Measurements from ENCODE around the gene ZFAND5.

ZFAND5 gene, protein sequence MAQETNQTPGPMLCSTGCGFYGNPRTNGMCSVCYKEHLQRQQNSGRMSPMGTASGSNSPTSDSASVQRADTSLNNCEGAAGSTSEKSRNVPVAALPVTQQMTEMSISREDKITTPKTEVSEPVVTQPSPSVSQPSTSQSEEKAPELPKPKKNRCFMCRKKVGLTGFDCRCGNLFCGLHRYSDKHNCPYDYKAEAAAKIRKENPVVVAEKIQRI

DNA sequence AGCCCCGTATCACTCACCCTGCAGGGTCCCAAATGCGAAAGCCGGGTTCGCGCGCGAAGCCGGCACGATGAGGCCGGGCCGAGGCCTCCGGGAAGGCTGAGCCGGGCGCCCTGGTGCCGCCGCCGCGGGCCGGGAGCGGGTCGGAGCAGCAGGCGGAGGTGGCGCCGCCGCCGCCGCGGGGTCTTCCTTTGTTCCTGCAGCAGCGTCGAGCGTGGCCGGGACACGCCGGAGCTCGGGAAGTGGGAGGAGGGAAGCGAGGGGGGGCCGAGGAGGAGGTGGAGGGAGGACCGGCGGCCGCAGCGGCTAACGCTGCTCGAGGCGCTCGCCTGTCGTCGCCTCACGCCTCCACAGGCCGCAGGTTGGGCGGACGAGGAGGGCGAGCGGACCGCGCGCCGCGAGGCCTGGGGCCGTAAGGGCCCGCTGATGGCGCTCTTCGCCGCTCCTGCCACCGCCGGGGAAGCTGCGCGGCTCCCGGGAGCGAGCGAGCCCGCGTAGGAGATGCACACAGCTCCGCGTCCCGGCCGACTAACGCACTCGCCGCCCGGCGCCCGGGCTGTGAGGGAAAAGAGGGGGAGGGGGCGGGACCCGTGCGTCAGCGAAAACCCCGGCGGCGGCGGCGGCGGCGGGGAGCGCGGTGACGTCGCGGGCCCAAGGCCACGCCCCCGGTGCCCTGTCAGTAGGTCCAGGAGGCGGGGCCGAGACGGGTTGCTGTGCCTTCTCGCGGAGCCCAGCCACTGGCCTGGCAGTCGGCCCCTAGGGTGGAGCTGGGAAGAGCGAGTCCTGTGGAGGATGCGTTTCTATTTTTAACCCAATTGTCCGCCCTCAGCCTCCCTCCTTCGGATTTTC, at the start of gene ZFAND5:
ZFAND5 (minus strand) TSS at position 530 of the 846 bp plus-strand sequence. CDS start 4,430 bp downstream, outside the sequence.
- peak; percentile 92 for DNase-seq (ENCODE audit: low read depth)

DNA sequence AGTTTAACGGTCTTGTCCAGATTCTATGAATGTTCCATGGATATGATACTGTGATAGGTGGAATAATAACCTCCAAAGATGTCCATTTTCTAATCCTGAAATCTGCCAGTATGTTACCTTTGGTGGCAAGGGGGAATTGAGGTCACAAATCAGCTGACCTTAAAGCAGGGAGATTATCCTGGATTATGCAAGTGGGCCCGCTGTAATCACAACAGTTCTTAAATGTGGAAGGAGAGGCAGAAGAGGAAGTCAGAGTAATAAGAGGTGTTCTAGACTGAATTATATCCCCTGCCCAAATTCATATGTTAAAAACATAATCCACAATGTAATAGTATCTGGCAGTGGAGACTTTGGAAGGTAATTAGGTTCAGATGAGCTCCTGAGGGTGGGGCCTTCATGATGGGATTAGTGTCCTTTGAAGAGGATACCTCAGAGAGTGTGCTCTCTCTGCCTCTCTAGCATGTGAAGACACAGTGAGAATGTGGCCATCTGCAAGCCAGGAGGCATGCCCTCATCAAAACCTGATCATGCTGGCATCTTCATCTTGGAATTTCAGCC, 47.6 kb upstream of the ZFAND5 start:
- DNase-seq (ENCODE audit: low read depth), result no peak

DNA sequence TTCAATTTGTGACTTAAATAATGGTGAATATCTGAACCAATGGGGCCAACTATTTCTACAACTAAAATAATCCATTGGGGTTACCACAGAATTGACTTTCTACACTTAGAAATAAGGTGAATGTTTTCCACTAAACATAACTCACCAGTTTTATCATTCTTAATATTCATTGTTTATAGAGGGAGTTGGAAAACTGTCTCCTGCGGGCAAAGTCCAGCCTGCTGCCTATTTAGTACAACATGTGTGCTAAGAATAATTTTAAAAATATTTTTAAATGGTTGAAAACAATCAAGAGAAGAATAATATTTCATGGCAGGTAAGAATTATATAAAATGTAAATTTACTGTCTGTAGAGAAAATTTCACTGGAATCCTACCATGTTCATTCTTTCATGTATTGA, 45.2 kb upstream of the ZFAND5 start:
- no peak for DNase-seq (ENCODE audit: low read depth)

DNA sequence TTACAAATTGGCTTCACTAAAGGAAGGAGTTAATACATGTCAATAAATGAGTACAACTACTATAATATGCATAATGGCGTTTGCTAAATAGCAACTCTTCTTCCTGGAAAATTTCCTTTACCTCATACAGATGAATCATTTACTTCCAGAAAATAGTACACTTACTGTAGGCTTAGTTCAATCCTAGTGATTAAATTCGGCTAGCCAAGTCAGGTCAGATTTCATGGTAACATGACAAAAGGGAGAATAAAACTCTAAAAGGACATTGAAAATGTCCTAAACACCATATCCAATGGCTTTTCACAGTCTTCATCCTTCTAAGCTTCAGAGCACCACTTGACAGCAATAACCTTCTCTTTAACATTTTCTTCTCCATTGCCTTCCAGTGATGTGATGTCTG, 42.1 kb upstream of the ZFAND5 start:
- DNase-seq (ENCODE audit: low read depth), result no peak

DNA sequence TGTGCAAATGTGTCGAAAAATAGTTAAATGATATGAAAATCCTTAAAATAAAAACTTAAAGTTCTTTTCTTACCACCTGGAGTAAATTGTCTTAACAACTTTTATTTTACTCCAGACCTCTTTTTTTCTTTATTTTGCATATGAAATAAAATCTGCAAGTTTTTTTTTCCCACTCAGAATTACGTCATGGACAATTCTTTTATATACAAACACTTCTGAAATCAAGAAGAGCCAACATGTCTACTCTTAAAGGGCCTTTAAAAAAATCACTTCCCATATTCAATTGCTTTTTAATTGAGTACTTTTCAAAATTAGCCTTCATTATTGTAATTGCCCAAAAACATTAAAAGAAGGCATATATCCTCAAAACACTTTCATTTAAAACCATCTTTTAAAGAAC, 37.7 kb upstream of the ZFAND5 start:
- no peak for DNase-seq (ENCODE audit: low read depth)

DNA sequence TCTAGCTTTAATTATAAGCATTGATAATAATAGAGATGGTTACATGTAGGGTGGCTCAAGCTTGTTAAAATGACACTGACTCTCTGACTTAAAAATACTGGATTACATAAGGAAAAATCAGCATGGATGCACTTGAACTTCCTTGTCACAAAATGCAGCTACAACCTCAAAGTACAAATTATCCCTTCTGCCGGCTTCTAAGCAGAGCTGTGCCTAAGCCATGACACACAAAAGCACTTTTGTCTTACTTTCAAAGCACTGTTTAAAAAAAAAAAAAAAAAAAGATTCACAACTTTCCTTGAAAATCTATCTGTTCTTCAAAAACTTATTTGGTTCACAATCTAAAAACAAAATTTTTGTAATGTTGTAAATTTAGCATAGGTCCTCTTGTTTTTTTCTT, 36.4 kb upstream of the ZFAND5 start:
- no peak for DNase-seq (ENCODE audit: low read depth)

DNA sequence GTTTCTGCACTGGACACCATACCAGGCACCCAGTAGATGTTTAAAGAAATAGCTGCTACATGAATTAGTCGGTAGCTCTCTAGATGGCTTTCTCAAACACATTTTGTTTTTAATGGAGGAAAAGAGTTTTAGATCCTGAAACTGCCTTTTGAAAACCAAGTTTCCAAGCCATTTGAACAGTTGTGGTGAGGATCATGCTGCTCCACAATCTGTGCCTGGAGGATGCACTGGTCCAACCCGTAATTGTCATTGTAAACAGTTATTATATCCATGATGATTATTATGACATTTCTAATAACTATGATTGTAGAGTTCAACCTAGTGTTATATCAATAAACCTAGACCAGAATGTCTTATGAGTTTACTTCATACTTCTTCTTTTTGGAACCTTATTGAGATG, 35.9 kb upstream of the ZFAND5 start:
- DNase-seq (ENCODE audit: low read depth), result no peak

DNA sequence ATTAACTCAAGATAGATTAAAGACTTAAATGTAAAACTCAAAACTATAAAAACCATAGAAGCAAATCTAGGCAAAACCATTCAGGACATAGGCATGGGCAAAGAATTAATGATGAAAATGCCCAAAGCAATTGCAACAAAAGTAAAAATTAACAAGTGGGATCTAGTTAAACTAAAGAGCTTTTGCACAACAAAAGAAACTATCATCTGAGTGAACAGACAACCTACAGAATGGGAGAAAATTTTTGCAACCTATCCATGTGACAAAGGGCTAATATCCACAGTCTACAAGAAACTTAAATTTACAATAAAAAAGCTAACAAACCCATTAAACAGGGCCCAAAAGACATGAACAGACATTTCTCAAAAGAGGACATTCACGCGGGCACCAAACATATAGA, 34.4 kb upstream of the ZFAND5 start:
- no peak for DNase-seq (ENCODE audit: low read depth)

DNA sequence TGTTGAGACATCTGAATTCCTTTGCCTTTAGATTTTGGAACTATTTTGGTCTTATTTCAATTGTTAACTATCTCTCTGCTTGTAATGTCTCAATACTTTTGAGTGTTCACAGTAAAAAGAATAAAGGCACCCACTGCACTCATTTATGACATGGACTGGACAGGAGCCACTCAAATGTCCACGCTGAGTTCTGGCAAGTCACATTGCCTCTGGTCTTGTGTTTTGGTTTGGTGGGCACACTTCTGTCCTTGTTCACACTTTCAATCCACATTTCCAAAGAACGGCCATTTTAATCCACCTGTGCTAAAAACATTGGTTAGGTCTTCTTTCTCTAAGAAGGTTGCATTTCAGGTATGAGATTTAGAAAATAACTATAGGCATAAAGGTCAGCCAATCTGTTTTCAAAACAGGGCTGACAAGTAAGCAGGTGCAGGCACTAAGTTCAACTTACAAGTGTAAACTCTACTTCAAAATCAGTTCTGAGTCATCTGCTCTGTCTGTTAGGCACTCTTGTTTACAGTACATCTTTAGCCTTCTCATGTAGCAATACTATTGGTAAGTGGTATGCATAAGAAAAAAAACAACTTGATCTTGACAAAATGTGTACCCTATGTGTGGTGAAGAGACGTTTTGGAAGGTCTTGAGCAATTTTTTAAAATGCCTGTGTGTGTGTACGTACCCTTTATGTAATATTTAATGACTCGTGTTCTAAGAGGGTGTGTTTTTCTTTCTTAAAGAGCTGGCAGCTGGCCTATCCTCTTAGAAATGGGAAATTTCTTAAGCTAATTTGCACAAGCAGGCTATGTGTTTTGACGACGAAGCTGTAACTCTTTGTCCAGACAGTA, 31.5 kb upstream of the ZFAND5 start:
- DNase-seq (ENCODE audit: low read depth), result no peak

DNA sequence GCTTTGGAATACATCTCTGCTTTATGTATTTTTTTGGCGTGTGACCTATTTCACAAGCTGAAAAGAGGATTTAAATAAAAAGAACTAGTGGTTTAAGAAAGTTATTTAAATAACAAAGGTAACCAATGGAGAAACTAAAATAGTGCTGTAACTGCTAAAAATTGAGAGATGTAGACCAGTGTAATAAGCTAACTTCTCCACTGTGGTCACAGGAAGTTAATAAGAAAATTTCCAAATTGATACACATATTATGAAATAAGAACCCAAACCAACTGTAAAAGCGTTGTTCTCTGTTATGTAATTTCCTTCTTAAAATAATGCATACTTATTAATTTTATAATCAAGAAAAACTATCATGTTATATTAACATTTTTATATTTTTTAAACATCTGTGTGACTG, 29.1 kb upstream of the ZFAND5 start:
- no peak for DNase-seq (ENCODE audit: low read depth)

DNA sequence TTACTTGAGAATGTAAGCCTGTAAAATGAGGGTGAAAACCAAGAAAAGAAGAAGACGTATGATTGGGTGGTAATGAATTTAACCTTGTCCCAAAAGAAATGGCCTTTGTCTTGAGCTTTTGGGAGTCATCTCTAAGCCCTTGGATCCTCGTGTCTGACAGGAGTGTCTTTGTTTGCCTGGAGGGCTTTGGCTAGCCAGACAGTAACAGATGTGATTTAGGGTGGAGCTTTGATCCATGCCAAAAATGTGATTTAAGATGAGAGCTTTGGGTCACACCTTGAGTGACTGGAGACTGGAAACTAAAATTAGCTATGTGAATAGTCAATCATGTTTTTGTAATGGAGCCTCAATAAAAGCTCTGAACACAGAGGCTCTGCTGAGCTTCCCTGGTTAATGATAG, 25.9 kb upstream of the ZFAND5 start:
- no peak for DNase-seq (ENCODE audit: low read depth)

DNA sequence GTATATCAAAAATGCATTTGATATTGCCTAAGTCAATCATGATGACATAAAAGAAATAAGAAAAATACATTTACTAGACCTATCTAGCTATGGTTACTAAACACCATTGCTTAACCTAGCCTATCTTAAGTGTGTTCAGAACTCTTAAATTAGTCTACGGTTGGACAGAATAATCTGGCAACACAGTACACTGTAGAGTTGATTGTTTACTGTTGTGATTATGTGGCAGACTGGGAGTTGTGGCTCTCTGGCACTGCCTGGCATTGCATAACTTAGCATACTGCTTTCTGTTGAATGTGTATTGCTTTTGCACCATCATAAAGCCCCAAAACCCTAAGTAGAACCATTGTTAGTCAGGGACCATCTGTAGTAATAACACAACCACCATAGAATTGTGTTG, 21.2 kb upstream of the ZFAND5 start:
- no peak for DNase-seq (ENCODE audit: low read depth)

DNA sequence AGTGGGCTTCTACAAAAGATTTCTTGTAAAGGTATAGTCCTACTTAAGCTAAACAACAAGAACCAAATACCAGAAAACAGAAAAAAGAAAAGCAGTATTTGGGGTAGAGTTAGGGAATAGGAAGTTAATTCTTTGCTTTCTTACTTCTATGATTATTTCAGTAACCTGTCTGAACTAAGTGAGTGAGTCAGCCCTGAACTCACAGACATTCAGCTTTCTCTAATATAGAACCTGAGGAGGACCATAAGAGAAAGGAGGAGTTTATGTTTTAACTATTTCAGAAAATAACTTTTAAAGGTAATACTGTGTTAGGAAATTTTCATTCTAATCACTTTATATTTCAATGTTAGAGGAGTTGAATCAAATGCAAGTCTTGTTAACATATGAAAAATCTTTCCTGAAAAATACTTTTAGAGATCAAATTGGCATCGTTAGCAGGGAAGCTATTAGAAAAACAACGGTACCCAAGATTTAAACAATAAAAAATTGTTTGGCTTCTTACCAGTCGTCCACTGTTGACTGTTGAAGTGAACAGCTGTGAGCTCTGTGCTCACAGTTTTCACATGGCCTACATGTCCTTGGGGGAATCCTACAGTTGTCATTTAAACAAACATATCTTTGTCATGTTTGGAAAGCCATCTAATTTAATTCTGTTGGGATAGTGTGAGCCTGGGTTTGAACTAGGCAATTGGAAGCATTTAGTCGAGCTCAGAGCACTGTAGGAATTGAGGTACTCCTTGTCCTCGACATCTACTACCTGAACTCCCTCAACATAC, 19.9 kb upstream of the ZFAND5 start:
- no peak for DNase-seq (ENCODE audit: low read depth)

DNA sequence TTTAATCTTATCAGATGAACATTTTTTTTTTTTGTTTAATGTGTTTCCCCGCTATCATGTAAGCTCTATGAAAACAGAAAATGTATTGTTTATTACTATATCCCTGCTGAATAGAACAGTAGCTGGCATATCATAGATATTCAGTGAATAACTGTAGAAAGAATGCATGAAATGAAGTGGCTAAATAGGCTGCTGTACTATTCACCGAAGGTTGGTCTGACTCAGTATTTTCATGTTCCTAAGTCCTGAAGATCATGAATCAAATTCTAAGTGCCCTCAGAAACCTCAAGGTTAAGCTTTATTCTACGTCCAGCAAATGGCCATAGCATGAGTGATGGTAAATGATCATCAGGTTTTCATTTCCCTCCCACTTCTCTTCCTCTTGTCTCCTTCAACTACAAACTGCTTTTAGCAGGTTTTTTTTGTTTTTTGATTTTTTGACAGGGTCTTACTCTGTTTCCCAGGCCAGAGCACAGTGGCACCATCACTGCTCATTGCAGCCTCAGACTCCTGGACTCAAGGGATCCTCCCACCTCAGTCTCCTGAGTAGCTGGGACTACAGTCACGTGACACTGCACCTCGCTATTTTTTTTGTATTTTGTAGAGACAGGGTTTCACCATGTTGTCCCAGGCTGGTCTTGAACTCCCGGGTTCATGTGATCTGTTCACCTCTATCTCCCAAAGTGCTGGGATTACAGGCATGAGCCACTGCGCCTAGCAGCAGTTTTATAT, 19.1 kb upstream of the ZFAND5 start:
- DNase-seq (ENCODE audit: low read depth), result no peak

DNA sequence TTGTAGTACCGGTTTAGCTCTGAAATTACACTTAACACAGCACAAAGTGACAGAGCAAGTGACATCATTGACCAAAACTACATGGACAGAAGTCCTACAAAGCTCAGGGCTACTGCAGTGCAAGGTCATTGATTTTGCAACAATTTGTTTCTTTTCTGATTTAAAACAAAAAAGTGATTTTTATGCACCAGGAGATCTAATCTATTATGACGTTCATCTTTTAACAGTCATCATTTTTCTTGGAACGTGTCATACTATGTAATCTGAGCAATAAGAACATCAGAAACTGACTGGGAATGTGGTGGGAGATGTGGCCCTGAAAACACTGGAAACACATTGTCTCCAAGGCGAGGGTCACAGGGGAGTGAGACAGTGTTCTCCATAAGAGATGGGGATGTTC, 17.4 kb upstream of the ZFAND5 start:
- DNase-seq (ENCODE audit: low read depth), result no peak

DNA sequence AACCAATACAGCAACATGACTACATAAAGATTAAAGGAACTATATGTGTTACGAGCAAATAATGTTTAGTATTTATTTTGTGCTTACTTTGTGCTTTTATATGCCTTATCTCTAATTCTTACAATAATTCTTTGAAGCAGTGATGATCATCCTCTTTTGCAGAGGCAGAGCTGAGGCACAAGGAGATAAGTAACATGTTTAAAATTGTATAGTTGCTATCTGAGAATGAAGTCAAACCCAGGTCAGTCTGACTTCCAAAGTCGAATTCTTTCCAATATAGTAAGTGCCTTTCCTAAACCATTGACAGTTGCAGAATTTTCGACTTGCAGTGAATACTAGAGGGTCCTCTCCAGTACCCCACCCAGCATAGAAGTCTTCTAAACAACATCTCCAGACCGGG, 12.0 kb upstream of the ZFAND5 start:
- DNase-seq (ENCODE audit: low read depth), result no peak

DNA sequence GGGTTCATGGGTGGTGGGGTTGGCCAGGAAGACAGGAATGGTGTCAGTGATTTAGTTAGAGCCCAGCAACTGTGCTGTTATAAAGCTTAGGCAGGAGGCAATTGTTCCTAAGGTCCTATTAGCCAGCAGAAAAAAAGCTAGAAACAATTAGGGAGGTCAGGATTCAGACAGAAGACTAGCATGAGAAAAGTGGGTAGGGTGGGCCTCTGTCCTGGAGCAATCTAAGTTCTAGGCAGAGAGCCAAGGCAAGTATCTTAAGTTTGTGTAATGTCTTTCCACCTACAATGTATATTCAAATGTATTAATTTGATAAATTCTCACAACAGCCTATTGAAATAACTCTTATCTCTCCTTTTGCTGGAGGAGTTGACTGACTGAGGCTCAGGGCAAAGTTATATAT, 6.1 kb upstream of the ZFAND5 start:
- DNase-seq (ENCODE audit: low read depth), result no peak

DNA sequence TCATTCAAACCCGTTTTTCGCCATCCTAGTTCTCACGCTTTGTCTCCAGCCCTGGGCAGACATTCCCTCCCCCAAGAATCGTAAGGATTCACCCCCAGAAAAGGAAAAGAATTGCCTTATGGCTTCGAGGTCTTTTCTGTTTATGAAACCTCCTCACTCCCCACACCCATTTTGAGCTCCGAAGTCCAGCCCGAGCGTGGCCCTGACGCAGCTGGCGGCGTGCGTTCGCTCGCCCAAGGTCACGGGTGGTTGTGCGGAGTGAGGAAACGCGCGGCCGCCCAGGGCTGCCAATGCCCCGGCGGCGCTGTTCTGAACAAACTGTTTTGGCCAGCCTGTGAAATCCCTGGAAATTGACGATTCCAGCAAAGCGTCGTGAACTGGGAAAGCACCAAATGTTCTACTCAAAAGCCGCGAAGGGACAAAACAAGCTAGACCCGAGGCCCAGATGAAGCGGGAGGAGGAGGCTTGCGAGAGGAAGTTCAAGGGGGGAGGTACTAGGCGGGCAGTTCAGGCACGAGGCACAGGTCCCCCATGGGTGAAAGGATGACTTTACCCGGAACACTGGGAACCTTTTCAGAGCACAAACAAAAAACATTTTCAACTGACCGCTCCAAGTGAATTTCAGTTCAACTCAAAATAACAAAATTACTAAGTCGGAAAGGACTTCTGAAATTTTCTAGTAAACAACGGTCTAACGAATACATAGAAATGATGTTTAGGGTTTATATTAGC, 683 bp upstream of the ZFAND5 start:
- peak; percentile 47 for DNase-seq (ENCODE audit: low read depth)

DNA sequence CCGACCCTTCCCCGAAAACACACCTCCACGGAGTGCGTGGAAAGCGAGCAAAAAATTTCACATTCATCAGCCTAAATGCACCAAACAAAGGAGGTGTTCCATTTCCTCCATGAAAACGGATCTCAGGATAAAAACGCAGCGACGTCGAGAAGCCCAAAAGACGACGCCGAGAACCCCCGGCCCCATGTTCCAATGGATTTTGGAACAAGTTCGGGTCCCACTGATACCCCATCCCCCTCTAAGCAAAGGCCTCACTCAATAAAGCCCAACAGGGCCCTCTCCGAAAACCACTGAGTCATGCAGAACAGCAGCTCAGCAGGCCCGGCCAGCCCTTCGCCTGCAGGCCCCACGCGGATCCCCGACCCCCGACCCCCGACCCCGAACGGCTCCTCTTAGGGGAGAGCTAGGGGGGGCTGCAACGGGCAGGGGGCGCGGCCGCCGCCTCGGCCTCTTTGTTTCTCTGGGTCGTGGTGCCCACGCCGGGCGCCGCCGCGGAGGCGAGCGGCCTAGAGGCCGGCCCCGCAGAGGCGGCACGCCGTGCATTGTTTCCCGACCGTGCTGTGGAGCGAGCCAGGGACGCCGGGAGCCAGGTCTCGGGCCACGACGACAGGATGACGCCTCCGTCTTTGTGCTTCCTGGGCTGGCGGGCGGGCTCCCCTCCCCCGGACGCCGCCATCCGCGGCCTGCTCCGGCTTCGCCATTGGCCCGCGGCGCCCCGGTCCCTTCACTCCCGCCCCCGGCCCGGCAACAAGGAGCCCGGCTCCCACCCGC, 915 bp downstream of the ZFAND5 start:
- peak; percentile 58 for DNase-seq (ENCODE audit: low read depth)

DNA sequence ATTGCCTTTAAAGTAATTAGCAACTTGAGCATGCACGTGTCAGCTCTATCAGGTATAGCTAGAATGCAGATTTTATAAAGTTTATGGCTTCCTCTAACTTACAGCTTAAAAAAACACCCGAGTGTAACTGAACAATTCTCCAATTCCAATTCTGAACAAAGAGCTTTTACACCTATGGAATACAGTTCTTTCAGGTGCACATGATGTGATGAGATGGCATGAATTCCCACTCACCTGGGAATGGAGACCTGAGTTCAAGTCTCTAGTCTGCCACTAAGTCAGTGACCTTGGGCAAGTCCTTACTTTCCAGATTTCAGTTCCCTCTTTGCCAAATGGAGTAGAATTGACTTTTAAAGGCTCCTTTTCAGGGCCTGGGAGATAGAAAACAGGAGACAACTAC, 1.8 kb downstream of the ZFAND5 start:
- DNase-seq (ENCODE audit: low read depth), result no peak
